ENCODE measurements around the gene CLEC2A.

Gene CLEC2A

GRCh38 chr12:9906873-9907272 lies 25.3 kb downstream of the CLEC2A start:
- no peak overlapping the region for H3K4me3 ChIP-seq (ENCODE audit: low read depth, low read length)
- TF ChIP-seq CTCF (IDR thresholded peaks at IDR 0.05; ENCODE audit: borderline replicate concordance, insufficient read depth, low read depth, low read length): no peak

GRCh38 chr12:9902539-9903228 lies 29.5 kb downstream of the CLEC2A start:
- TF ChIP-seq CTCF (IDR thresholded peaks at IDR 0.05; ENCODE audit: borderline replicate concordance, insufficient read depth, low read depth, low read length): no peak
- no peak overlapping the region for H3K4me3 ChIP-seq (ENCODE audit: low read depth, low read length)

- no peak overlapping the region for H3K4me3 ChIP-seq (ENCODE audit: low read depth, low read length)
- TF ChIP-seq CTCF (IDR thresholded peaks at IDR 0.05; ENCODE audit: borderline replicate concordance, insufficient read depth, low read depth, low read length): no peak
Observed at GRCh38 chr12:9900930-9901329, 31.2 kb downstream of the CLEC2A start.

GRCh38 chr12:9899209-9899608 lies 33.0 kb downstream of the CLEC2A start:
- no peak for TF ChIP-seq CTCF (IDR thresholded peaks at IDR 0.05; ENCODE audit: borderline replicate concordance, insufficient read depth, low read depth, low read length)
- no peak overlapping the region for H3K4me3 ChIP-seq (ENCODE audit: low read depth, low read length)

- H3K4me3 ChIP-seq (ENCODE audit: low read depth, low read length): no peak overlapping the region
- TF ChIP-seq CTCF (IDR thresholded peaks at IDR 0.05; ENCODE audit: borderline replicate concordance, insufficient read depth, low read depth, low read length): no peak
Observed at GRCh38 chr12:9897535-9897934, 34.6 kb downstream of the CLEC2A start.

- no peak overlapping the region for H3K4me3 ChIP-seq (ENCODE audit: low read depth, low read length)
- TF ChIP-seq CTCF (IDR thresholded peaks at IDR 0.05; ENCODE audit: borderline replicate concordance, insufficient read depth, low read depth, low read length): no peak
Observed at GRCh38 chr12:9895215-9895971, 36.8 kb downstream of the CLEC2A start.

All from GM12875 (cell line).